OCI-LY1 (cell line): Measurements from ENCODE around the gene DHRS7C.

Experiments
- H2AFZ ChIP-seq: fragments of 200-600 bp; sonication (generic), shearing (Covaris generic); 2 replicates; pipeline ENCODE4 v1.6.0; 2014; ENCODE audit warnings: antibody characterized with exemption, mild to moderate bottlenecking, low read length
- H3F3A ChIP-seq: fragments of 200-600 bp; sonication (generic), shearing (Covaris generic); 2 replicates; pipeline ENCODE4 v1.6.0; 2014; ENCODE audit warnings: mild to moderate bottlenecking, antibody characterized with exemption, low read length, moderate library complexity; ENCODE audit not compliant: insufficient read depth
- H3K27ac ChIP-seq: fragments of 200-600 bp; sonication (generic); 2 replicates; pipeline ENCODE4 v1.5.1; 2014; ENCODE audit warnings: low read length, mixed run types, mild to moderate bottlenecking, low read depth; ENCODE audit not compliant: poor library complexity, severe bottlenecking
- H3K27me3 ChIP-seq: fragments of 200-600 bp; sonication (generic); 2 replicates; pipeline ENCODE4 v1.6.0; 2014; ENCODE audit warnings: antibody characterized with exemption, mild to moderate bottlenecking, low read length, moderate library complexity; ENCODE audit not compliant: insufficient read depth
- H3K36me3 ChIP-seq: fragments of 200-600 bp; sonication (generic); 2 replicates; pipeline ENCODE4 v1.6.1; 2014; ENCODE audit warnings: mild to moderate bottlenecking, antibody characterized with exemption, low read length, moderate library complexity, mixed read lengths; ENCODE audit not compliant: insufficient read depth
- H3K4me1 ChIP-seq: fragments of 200-600 bp; sonication (generic); 2 replicates; pipeline ENCODE4 v1.5.1; 2014; ENCODE audit warnings: mild to moderate bottlenecking, low read length, moderate library complexity; ENCODE audit not compliant: insufficient read depth, severe bottlenecking
- H3K4me2 ChIP-seq: fragments of 200-600 bp; sonication (generic), shearing (Covaris generic); 2 replicates; pipeline ENCODE4 v1.6.1; 2014; ENCODE audit warnings: low read length
- H3K4me3 ChIP-seq: fragments of 200-600 bp; sonication (generic); 2 replicates; pipeline ENCODE4 v1.5.1; 2014; ENCODE audit warnings: low read length, low read depth, mild to moderate bottlenecking, mixed read lengths; ENCODE audit not compliant: poor library complexity, severe bottlenecking
- H3K79me2 ChIP-seq: fragments of 200-600 bp; shearing (Covaris generic); 2 replicates; pipeline ENCODE4 v1.6.1; 2016; ENCODE audit warnings: mixed run types, low read length, mixed read lengths; ENCODE audit not compliant: insufficient read depth
- H3K9ac ChIP-seq: fragments of 200-600 bp; sonication (generic), shearing (Covaris generic); 2 replicates; pipeline ENCODE4 v1.6.1; 2014; ENCODE audit warnings: mild to moderate bottlenecking, low read length, mixed read lengths
- H3K9me2 ChIP-seq: fragments of 200-600 bp; sonication (generic), shearing (Covaris generic); 2 replicates; pipeline ENCODE4 v1.6.1; 2014; ENCODE audit warnings: low read depth, mild to moderate bottlenecking, low read length, mixed read lengths
- H3K9me3 ChIP-seq: fragments of 200-600 bp; shearing (Covaris generic); 2 replicates; pipeline ENCODE4 v1.6.1; 2014; ENCODE audit warnings: low read length, mixed read lengths
- H4K20me1 ChIP-seq: fragments of 200-600 bp; sonication (generic), shearing (Covaris generic); 2 replicates; pipeline ENCODE4 v1.6.0; 2016; ENCODE audit warnings: mild to moderate bottlenecking, low read length; ENCODE audit not compliant: insufficient read depth
- CTCF ChIP-seq: fragments of 200-600 bp; sonication (generic), shearing (Covaris generic); IDR thresholded peaks from 2 replicates; pipeline ENCODE4 v1.5.1; 2017; ENCODE audit warnings: mild to moderate bottlenecking, antibody characterized with exemption, low read length, moderate library complexity, mixed read lengths
- EZH2 ChIP-seq: fragments of 200-600 bp; sonication (generic), shearing (Covaris generic); IDR thresholded peaks from 2 replicates; pipeline ENCODE4 v1.8.0; 2017; ENCODE audit warnings: borderline replicate concordance, mixed run types, mild to moderate bottlenecking, antibody characterized with exemption, low read length, moderate library complexity, mixed read lengths

DHRS7C gene

GRCh38 chr17:9769036-9769695, 22.2 kb downstream of the DHRS7C start:
- no peaks in the 10 kb centered on the region for H3K9me2 ChIP-seq
- H3K36me3 ChIP-seq = no peaks in the 10 kb centered on the region
- H3K27ac ChIP-seq = no peak overlapping the region
- H3K9ac ChIP-seq = no peak overlapping the region
- no peak overlapping the region for H2AFZ ChIP-seq
- H3K27me3 ChIP-seq = no peaks in the 10 kb centered on the region
- H3K4me1 ChIP-seq = no peaks in the 10 kb centered on the region
- no peak overlapping the region for H3K4me3 ChIP-seq
- H4K20me1 ChIP-seq = no peaks in the 10 kb centered on the region
- no peak for TF ChIP-seq EZH2
- no peak for TF ChIP-seq CTCF
- H3K9me3 ChIP-seq = no peaks in the 10 kb centered on the region
- H3K4me2 ChIP-seq = no peak overlapping the region
- H3F3A ChIP-seq = no peaks in the 10 kb centered on the region
- H3K79me2 ChIP-seq = no peaks in the 10 kb centered on the region

GRCh38 chr17:9768381-9768934, 22.9 kb downstream of the DHRS7C start:
- Histone ChIP-seq H3K4me3 (no peak overlapping the region), H3K4me1 (no peaks in the 10 kb centered on the region), H3K4me2 (no peak overlapping the region), H3K27ac (no peak overlapping the region), H3K9ac (no peak overlapping the region), H3K9me3 (no peaks in the 10 kb centered on the region), H3F3A (no peaks in the 10 kb centered on the region), H2AFZ (no peak overlapping the region), H3K36me3 (no peaks in the 10 kb centered on the region), H3K9me2 (no peaks in the 10 kb centered on the region), H4K20me1 (no peaks in the 10 kb centered on the region), H3K79me2 (no peaks in the 10 kb centered on the region), H3K27me3 (no peaks in the 10 kb centered on the region)
- TF ChIP-seq CTCF (peak; percentile 36; the same call in 1 of the 2 replicates), EZH2 (no peak)

GRCh38 chr17:9767432-9767991, 23.9 kb downstream of the DHRS7C start:
- Histone ChIP-seq H3K79me2 (no peaks in the 10 kb centered on the region), H3K9me2 (no peaks in the 10 kb centered on the region), H4K20me1 (no peaks in the 10 kb centered on the region), H2AFZ (no peak overlapping the region), H3K9me3 (no peaks in the 10 kb centered on the region), H3K36me3 (no peaks in the 10 kb centered on the region), H3K9ac (no peak overlapping the region), H3K4me3 (no peak overlapping the region), H3K27me3 (no peaks in the 10 kb centered on the region), H3F3A (no peaks in the 10 kb centered on the region), H3K27ac (no peak overlapping the region), H3K4me1 (no peaks in the 10 kb centered on the region), H3K4me2 (no peak overlapping the region)
- no peak for TF ChIP-seq CTCF
- TF ChIP-seq EZH2 = no peak
